Heart left ventricle (tissue), 16 donors: ENCODE results near the gene SLFN5. TPM values are rescaled to one million over a fixed set of nuclear protein-coding genes. Genes with fewer than 3 reads are reported as not detected.

ENCODE experiments used
- ATAC-seq, 4 donors: fragments of 200-7000 bp; cut with Tn5 transposase; one replicate each; pipeline ENCODE4 v1.9.1; 2020 to 2022; ENCODE audit warnings: moderate library complexity in 4 of 4, mild to moderate bottlenecking in 3 of 4, moderate number of reproducible peaks in 1 of 4
- DNase-seq, 5 donors: peaks; one replicate each; pipeline ENCODE4 v3.0.0-alpha.2; 2020
- H3K27ac ChIP-seq, 12 donors: fragments of 200-600 bp; sonication (generic) in 4 of 12; one replicate each; pipeline versions ENCODE4 v1.5.0 to v1.8.0; 2016 to 2022; ENCODE audit warnings: mild to moderate bottlenecking in 2 of 12
- H3K27me3 ChIP-seq, 9 donors: fragments of 200-600 bp; sonication (generic) in 2 of 9; one replicate each; pipeline versions ENCODE4 v1.5.1 to v1.8.0; 2016 to 2022; ENCODE audit warnings: mild to moderate bottlenecking in 3 of 9
- H3K36me3 ChIP-seq, 9 donors: fragments of 200-600 bp; sonication (generic) in 2 of 9; one replicate each; pipeline versions ENCODE4 v1.5.0 to v1.8.0; 2018 to 2022; ENCODE audit warnings: mild to moderate bottlenecking in 2 of 9
- H3K4me1 ChIP-seq, 12 donors: fragments of 200-600 bp; sonication (generic) in 4 of 12; one replicate each; pipeline versions ENCODE4 v1.5.0 to v1.8.0; 2016 to 2022; ENCODE audit warnings: mild to moderate bottlenecking in 3 of 12
- H3K4me3 ChIP-seq, 12 donors: fragments of 200-600 bp; sonication (generic) in 4 of 12; one replicate each; pipeline versions ENCODE4 v1.5.0 to v1.8.0; 2017 to 2022; ENCODE audit warnings: mild to moderate bottlenecking in 9 of 12, moderate library complexity in 4 of 12
- H3K9me3 ChIP-seq, 12 donors: fragments of 200-600 bp; sonication (generic) in 4 of 12; one replicate each; pipeline versions ENCODE4 v1.5.0 to v1.8.0; 2016 to 2022; ENCODE audit warnings: mild to moderate bottlenecking in 1 of 12
- CTCF ChIP-seq, 12 donors: fragments of 200-600 bp; sonication (generic) in 4 of 12; IDR thresholded peaks; one replicate each; pipeline versions ENCODE4 v1.5.0 to v1.8.0; 2018 to 2022; ENCODE audit warnings: antibody characterized with exemption in 12 of 12, mild to moderate bottlenecking in 5 of 12
- POLR2A ChIP-seq, 2 donors: fragments of 450-650 bp; IDR thresholded peaks; one replicate each; pipeline ENCODE4 v1.6.1; 2017; ENCODE audit warnings: antibody characterized with exemption in 2 of 2, mild to moderate bottlenecking in 2 of 2, moderate library complexity in 2 of 2
- WGBS, 4 donors: extraction: QIAGEN DNeasy Blood & Tissue Kit in 2 of 4; methylation state at CpG; one replicate each; pipeline versions ENCODE4 v1.1.5 to v1.1.7; 2013 to 2018; 5-methylcytosine and 5-hydroxymethylcytosine counted together
- intact Hi-C, 10 donors: fragments of 100-400 bp; cut with DNase I; formaldehyde crosslinking; loops; one replicate each; pipeline versions ENCODE4 v1.11.1 to v1.14.2; 2022
- polyA plus RNA-seq, 2 donors: library from polyadenylated mRNA; stranded (reverse); fragments of 200-250 nt; gene quantifications; one replicate each; pipeline ENCODE4 v1.2.3, GENCODE V29; 2013
- total RNA-seq, 9 donors: library from RNA; depleted of rRNA in 2 of 9; stranded (reverse); fragments of >200 nt in 2 of 9; fragmentation: NEBNext Ultra II Directional in 3 of 9; extraction: Animal tissue kit (Norgen Biotek cat#: 25700) in 3 of 9; gene quantifications; one replicate each; pipeline versions ENCODE4 v1.1.0 to v1.2.4, GENCODE V29; 2016 to 2023
- donor health status: ischemic (EF 13 %, LVEDD 7.1; RV severe dilation, severe dysfunction).
- donor health status: healthy with polysubstance abuse.
- donor health status: DM: no; HTN: yes; CAD: no.
- donor health status: DM: no; HTN: no; CAD: no.
- donor health status: ischemic (EF 25% LVEDD 6.9; RV normal size, moderate dysfunction).
- donor health status: ischemic (EF 25% LVEDD 5.7; RV mildly dilated, moderate dysfunction).
- donor health status: healthy.
- donor health status: DM: yes; HTN: yes; CAD: no.
- donor health status: ischemic (EF 35%, LVEDD 5.7; RV mildly dilated, moderate dysfunction).
- donor health status: nonischemic (EF 11% LVEDD 7.7; RV severe dilation, severe dysfunction).
- donor health status: DM: yes; HTN: yes; CAD: no.
- donor health status: PGD.
- donor health status: ischemic (EF 29% LVEDD 5.4; RV normal size, mild dysfunction).
- donor health status: nonischemic (EF 23%, LVEDD 6.1; RV moderate dilation, normal function).

Gene SLFN5
- total and polyA plus RNA-seq, 11 donors = 3.0 to 41.4 (median 13.7) TPM

GRCh38 chr17:35289222-35289621, 46.4 kb downstream of the SLFN5 start:
- intact Hi-C loops = no loop called here
- Histone ChIP-seq H3K4me3 (peak overlapping the region in 1 of 12 donors; percentile 7), H3K27ac (peak overlapping the region in 1 of 12 donors; percentile 33), H3K36me3 (no peaks in the 10 kb centered on the region), H3K27me3 (peaks cover 0 to 8% (median 0%) of the 10 kb centered on the region in 9 donors), H3K4me1 (peaks cover 0 to 13% (median 0%) of the 10 kb centered on the region in 12 donors), H3K9me3 (peaks cover 0 to 3% (median 0%) of the 10 kb centered on the region in 12 donors)
- TF ChIP-seq CTCF (IDR thresholded peaks at IDR 0.05) (no peak), POLR2A (IDR thresholded peaks at IDR 0.05) (no peak)
- no peak for ATAC-seq
- WGBS, 4 donors = 40 to 48% (median 41%) methylated on average over 1 of the region's 1 CpG
- DNase-seq = no peak

- Histone ChIP-seq H3K9me3 (peaks cover 0 to 10% (median 0%) of the 10 kb centered on the region in 12 donors), H3K4me1 (peaks cover 0 to 13% (median 0%) of the 10 kb centered on the region in 12 donors), H3K27me3 (peaks cover 0 to 8% (median 0%) of the 10 kb centered on the region in 9 donors), H3K27ac (no peak overlapping the region), H3K36me3 (no peaks in the 10 kb centered on the region), H3K4me3 (no peak overlapping the region)
- ATAC-seq (no peak), DNase-seq (no peak)
- intact Hi-C loops = no loop called here
- TF ChIP-seq POLR2A (IDR thresholded peaks at IDR 0.05) (no peak), CTCF (IDR thresholded peaks at IDR 0.05) (no peak)
- 76 to 83% (median 81%) methylated on average over 1 of the region's 1 CpG for WGBS, 4 donors
These were observed 48.9 kb downstream of the SLFN5 start for GRCh38 chr17:35291802-35292201.

GRCh38 chr17:35293151-35293847, 50.4 kb downstream of the SLFN5 start:
- H3K4me3 ChIP-seq = no peak overlapping the region
- H3K4me1 ChIP-seq = peaks cover 0 to 13% (median 0%) of the 10 kb centered on the region in 12 donors
- no peak overlapping the region for H3K27ac ChIP-seq
- H3K9me3 ChIP-seq = peaks cover 0 to 10% (median 0%) of the 10 kb centered on the region in 12 donors
- intact Hi-C loops = no loop called here
- DNase-seq = no peak
- ATAC-seq = no peak
- WGBS, 4 donors = 68 to 79% (median 77%) methylated on average over 1 of the region's 1 CpG
- H3K36me3 ChIP-seq = no peaks in the 10 kb centered on the region
- peaks cover 0 to under 1% (median 0%) of the 10 kb centered on the region in 9 donors for H3K27me3 ChIP-seq
- no peak for TF ChIP-seq CTCF (IDR thresholded peaks at IDR 0.05)
- no peak for TF ChIP-seq POLR2A (IDR thresholded peaks at IDR 0.05)

- peaks cover 0 to 1% (median 0%) of the 10 kb centered on the region in 12 donors for H3K4me1 ChIP-seq
- 74 to 90% (median 79%) methylated on average over 1 of the region's 1 CpG for WGBS, 4 donors
- H3K4me3 ChIP-seq = no peak overlapping the region
- ATAC-seq = no peak
- DNase-seq = no peak
- no peaks in the 10 kb centered on the region for H3K27me3 ChIP-seq
- TF ChIP-seq CTCF (IDR thresholded peaks at IDR 0.05) (no peak), POLR2A (IDR thresholded peaks at IDR 0.05) (no peak)
- H3K9me3 ChIP-seq = peaks cover 0 to 6% (median 0%) of the 10 kb centered on the region in 12 donors
- intact Hi-C loops = no loop called here
- H3K36me3 ChIP-seq = no peaks in the 10 kb centered on the region
- H3K27ac ChIP-seq = no peak overlapping the region
These were observed 51.9 kb downstream of the SLFN5 start for GRCh38 chr17:35294756-35295155.
